HG03175 (cell line): ENCODE results near the gene ZDHHC24.

Experiments
- ATAC-seq: cut with Tn5 transposase; IDR thresholded peaks from one replicate; pipeline ENCODE4 v1.9.1; 2021; ENCODE audit warnings: mild to moderate bottlenecking, moderate library complexity; ENCODE audit not compliant: unreplicated experiment

Gene ZDHHC24

DNA sequence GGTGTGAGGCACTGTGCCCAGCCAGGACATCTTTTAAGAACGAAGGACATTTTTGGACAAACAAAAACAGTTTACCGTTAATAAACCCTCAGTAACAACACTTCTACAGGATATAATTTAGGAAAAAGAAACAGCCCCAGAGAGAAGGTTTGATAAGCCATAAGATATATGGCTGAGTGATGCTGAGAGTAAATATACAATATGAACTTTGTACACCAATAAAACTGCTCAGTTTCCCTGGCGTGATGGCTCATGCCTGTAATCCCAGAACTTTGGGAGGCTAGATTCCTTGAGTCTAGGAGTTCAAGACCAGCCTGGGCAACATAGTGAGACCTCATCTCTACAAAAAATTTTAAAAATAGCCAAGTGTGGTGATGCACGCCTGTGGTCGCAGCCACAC is 47.3 kb downstream of the ZDHHC24 start:
- ATAC-seq, result no peak

DNA sequence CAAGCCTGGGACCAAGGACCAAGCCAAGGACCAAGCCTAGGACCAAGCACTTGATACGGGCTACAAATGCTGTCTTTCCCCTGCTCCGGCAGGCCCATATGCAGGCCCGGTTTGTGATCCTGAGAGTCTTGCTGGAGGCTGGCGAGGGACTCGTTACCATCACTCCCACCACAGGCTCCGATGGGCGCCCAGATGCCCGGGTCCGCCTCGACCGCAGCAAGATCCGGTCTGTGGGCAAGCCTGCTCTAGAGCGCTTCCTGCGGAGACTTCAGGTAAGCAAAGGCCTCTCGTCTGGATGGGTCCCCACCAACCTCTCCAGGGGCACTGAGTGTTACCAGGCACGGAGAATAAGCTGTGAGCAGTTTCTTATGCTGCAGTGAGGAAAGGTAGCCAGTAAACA is 48.6 kb downstream of the ZDHHC24 start:
- ATAC-seq, result no peak

DNA sequence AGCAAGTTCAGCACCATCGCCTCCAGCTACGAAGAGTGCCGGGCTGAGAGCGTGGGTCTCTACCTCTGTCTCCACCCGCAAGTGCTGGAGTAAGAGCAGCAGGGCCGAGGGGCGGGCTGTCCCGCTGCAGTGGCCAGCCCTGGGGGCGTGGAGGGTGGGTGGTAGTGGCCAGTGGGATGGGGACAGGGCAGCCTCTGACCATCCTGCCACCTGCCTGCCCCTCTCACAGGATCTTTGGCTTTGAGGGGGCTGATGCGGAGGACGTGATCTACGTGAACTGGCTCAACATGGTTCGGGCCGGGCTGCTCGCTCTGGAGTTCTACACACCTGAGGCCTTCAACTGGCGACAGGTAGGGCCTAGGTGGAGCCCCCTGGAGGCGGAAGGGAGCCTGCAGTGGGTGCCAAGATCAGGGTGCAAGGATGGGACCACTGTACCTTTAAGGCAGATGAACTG is 50.4 kb downstream of the ZDHHC24 start:
- ATAC-seq, result no peak

DNA sequence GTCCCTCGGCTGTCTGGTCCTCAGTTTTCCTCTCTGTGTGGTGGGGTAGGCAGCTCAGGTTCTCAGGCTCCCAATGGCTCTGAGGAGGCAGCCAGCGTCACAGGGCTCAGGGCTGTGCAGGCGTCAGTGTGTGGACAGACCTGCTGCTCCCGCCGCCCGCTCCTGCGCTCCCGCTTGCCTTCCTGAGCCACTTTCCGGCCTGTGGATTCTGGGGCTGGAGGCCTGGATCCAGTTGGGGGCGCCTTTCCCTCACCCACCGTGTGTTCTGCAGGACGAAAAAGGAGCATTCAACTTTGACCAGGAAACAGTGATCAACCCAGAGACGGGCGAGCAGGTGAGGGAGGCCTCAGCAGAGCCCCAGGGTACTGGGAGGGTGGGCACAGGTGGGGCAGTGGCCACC is 50.9 kb downstream of the ZDHHC24 start:
- ATAC-seq, result no peak

DNA sequence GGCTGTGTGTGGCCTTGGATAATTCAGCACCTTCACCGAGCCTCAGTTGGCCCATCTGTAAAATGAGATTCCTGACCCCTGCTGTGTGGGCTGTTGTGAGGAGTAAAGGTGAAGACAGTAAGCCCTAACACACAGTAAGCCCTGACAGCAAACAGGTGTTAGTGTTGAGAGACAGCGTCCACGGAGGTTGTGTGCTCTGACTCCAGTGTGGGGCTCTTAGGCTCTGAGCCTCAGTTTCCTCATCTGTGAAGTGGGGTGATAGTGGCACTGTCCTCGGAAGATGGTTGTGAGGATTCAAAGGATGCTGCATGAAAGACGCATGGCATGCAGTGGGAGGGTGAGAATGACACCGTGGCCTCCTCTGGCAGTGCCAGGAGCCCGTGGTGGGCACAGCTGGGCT is 51.4 kb downstream of the ZDHHC24 start:
- no peak for ATAC-seq

GRCh38 chr11:66493130-66493529 is 52.7 kb downstream of the ZDHHC24 start:
- ATAC-seq, result no peak

DNA sequence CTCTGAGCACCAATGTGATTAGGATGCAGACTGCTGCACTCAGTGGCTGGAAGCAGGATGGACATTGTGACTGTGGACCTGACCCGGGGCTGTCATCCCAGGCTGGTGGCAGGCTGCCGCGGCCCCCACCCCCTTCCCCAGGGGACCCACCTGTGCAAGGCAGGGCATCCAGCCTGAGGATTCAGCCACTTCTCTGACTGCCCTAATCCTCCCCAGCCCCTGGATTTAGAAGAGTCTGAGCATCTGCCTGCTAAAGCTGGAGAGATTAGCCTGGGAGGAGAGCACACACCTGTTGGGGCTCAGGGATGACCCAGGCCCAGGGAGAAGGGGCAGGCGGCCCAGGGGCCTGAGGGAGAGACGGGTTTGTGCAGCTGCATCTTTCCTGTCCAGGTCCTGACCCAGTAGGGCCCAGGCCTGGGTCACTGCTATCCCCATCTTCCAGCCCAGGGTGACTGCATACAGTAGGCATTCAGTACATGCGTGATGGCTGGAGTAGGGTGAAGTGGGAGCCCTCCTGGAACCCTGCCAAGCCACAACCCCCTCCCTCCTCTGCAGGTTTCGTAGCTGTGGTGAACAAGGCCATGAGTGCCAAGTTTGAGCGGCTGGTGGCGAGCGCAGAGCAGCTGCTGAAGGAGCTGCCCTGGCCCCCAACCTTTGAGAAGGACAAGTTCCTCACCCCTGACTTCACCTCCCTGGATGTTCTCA is 53.5 kb downstream of the ZDHHC24 start:
- ATAC-seq, result no peak

DNA sequence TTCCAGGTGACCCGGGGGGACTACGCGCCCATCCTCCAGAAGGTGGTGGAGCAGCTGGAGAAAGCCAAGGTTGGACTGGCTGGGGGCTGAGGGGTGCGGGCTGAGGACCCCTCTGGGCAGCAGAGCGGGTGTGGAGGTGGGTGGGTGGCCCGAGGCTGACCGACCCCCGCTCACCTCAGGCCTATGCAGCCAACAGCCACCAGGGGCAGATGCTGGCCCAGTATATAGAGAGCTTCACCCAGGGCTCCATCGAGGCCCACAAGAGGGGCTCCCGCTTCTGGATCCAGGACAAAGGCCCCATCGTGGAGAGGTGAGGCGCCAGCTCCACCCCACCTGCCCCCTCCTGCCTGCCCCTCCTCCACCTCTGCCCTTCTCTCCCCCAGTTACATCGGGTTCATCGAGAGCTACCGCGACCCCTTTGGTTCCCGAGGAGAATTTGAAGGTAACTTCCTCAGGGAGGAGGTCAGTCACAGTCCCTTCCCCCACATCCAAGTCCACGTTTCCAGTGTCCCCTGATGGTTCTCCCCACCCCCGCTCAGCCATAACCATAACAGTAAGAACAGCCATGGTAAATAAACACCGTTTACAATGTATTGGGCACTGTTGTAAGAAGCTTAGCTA is 54.4 kb downstream of the ZDHHC24 start:
- no peak for ATAC-seq

- no peak for ATAC-seq
Observed at GRCh38 chr11:66489636-66490035, 56.2 kb downstream of the ZDHHC24 start.

DNA sequence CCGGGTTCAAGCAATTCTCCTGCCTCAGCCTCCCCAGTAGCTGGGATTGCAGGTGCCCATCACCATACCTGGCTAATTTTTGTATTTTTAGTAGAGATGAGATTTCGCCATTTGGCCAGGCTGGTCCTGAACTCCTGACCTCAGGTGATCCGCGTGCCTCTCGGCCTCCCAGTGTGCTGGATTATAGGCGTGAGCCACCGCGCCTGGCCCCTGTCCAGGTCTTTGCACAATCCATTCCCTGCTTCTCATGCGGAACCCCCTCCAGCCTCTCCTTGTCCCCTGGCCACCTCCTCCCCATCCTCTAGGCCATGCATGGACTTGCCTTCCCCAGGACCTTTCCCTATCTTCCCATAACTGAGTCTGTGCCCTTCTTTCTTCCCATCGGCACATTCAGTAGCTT is 56.9 kb downstream of the ZDHHC24 start:
- no peak for ATAC-seq

DNA sequence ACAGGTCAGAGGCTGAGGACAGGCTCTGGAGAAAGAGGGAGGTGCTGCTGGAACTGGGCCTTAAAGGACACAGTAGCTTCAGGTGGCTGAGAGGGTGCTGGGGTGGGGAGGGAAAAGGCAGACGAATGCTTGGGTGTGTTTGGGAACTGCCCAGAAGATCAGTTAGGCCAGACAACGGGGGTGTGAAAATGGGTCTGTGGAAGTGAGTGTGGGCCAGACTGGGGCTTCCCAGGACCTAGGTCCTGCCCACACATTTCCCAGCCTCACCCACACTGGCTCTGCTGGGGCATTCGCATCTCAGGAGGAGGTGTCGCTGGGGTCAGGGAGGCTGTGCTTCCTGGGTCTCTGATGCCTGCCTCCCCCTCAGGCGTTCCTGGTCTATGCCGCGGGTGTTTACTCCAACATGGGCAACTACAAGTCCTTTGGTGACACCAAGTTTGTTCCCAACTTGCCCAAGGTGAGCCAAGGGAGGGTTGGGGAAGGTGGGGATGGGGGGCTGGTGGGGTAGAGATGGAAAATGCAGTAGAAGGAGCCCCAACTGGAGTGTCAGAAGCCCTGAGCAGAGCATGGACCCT is 61.0 kb downstream of the ZDHHC24 start:
- ATAC-seq, result no peak

- peak; percentile 91 for ATAC-seq
Observed at GRCh38 chr11:66480117-66480938, 65.5 kb downstream of the ZDHHC24 start, which contains the start of gene DPP3. TSS of gene DPP3 (plus strand) at chr11:66480434. CDS start at chr11:66482201, 1,767 bp downstream.

- ATAC-seq, result no peak
Observed at GRCh38 chr11:66479394-66480116, 66.3 kb downstream of the ZDHHC24 start.

GRCh38 chr11:66478729-66479393 is 67.0 kb downstream of the ZDHHC24 start:
- no peak for ATAC-seq

DNA sequence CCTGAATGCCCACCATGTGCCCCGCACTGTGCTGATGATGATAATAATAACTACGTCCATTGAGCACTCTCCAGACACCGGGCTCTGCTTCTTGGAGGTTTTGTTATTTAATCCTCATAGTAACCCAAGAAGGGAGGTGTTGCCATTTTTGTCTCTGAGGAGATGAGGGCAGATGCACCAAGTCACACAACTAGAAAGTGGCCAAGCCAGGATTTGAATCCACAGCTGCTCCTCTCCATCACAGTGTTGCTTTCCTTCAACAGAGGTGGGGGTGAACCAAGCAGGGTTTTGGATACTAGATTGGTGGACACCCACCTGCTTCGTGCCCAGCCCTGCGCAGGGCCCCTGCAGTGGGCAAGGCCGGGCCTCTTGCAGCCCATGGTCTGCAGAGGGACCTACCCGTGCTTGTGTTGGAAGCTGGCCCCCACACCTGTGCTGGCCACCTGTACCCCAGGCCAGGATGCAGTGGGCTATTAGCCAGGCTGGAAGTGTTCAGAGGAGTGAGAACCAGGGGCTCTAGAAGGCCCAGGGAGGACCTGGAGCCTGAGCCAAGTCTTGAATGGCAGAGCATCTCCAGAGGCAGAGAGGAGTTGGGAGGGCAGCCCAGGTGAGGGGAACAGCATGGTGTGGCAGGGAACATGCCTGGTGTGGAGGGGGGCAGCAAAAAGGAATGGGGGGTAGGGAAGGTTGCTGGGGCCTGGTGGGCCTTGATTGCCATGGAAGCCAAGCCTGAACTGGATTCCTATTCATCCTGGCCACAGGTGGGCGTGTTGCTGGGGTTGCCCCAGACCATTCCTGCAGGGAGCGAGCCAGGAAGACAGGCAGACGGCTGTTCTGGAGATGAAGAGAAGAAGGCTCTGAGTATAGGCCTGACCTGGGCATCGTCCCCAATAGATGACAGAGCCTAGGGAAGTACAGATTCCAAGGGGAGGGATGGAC is 68.3 kb downstream of the ZDHHC24 start:
- no peak for ATAC-seq

DNA sequence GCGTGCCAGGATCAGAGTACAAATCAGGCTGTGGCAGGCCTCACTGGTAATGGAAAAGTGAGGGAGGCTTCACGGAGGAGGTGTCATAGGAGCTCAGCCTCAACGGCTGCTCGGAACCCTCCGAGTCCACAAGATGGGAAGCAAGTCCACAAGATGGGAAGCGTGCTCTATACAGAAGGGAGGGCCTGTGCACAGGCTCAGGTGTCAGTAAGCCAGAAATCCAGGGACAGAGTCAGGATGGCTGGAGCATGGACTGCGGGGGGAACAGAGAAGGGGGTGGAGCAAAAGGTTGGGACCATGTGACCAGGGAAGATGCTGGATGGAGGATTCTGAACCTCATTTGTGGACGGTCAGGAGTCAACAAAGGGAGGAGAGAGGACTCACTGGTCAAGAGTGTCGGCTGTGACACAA is 69.0 kb downstream of the ZDHHC24 start:
- ATAC-seq, result no peak

- no peak for ATAC-seq
Observed at GRCh38 chr11:66476173-66476840, 69.5 kb downstream of the ZDHHC24 start.

DNA sequence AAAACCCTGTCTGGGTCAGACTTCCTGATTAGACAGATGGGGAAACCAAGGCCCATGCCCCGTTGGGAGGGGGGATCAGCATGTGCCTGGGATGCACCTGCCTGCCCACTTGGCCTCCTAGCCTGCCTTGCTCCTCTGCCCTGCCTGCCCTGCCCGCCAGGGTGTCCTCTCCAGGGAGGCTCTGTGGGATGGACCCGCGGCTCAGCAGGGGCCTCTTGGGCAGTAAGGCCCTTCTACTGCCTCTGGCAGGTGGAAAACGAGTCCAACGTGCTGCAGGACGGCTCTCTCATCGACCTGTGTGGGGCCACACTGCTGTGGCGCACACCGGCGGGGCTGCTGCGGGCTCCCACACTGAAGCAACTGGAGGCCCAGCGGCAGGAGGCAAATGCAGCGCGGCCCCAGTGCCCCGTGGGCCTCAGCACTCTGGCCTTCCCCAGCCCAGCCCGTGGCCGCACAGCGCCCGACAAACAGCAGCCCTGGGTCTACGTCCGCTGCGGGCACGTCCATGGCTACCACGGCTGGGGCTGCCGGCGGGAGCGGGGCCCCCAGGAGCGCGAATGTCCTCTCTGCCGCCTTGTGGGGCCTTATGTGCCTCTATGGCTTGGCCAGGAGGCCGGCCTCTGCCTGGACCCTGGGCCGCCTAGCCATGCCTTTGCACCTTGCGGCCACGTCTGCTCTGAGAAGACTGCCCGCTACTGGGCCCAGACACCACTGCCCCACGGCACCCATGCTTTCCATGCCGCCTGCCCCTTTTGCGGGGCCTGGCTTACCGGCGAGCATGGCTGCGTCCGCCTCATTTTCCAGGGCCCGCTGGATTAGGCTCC is 70.3 kb downstream of the ZDHHC24 start:
- ATAC-seq, result no peak
